ENCODE measurements around the gene CYTH1. TPM values are rescaled to one million over a fixed set of nuclear protein-coding genes. Genes with fewer than 3 reads are reported as not detected.

CYTH1 gene
- total RNA-seq, 2 experiments from 2014 or later, result 521 to 525 TPM

DNA sequence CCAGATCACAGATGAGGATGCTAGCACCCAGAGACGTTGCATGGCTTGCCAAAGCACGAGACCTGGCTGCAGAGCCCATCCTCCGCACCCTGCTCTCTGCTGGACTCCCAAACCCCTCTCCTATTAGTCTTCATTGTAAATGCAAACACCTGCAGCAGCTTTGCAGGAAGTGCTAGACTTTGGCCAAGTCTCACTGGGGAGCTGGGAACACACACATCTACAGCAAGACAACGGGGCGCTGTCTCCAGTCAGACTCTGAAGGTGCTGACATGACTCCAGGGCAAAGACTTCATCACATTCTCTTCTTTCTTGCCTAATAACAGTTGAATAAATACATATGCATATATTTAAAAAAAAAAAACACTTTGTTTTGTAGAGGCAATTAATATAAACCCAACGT, 43.8 kb downstream of the CYTH1 start:
- Histone ChIP-seq H3K9me3 (ENCODE audit: control insufficient read depth in 1 of 2, insufficient read depth in 1 of 2, low read length in 2 of 2) (no peaks in the 10 kb centered on the region), H3K27me3 (ENCODE audit: control insufficient read depth in 1 of 2, insufficient read depth in 2 of 2, low read length in 2 of 2) (no peaks in the 10 kb centered on the region), H3K27ac (ENCODE audit: low read depth in 1 of 2, low read length in 2 of 2) (peak overlapping the region in 1 of 2 donors; percentile 18), H3K4me3 (ENCODE audit: low read length) (no peak overlapping the region), H3K36me3 (ENCODE audit: insufficient read depth, low read length) (peaks cover 27% of the 10 kb centered on the region), H3K4me1 (ENCODE audit: insufficient read depth, low read length) (peaks cover 80% of the 10 kb centered on the region)
- Mint-ChIP-seq H3K4me1 (ENCODE audit: low read depth) (peaks cover 93% of the 10 kb centered on the region), H3K27ac (peak overlapping the region; percentile 90), H3K27me3 (no peaks in the 10 kb centered on the region), H3K36me3 (ENCODE audit: low read depth) (peaks cover 71% of the 10 kb centered on the region), H3K9me3 (no peaks in the 10 kb centered on the region), H3K4me3 (peak overlapping the region; percentile 96)
- ATAC-seq (ENCODE audit: poor library complexity), result no peak
- intact Hi-C loops (cut with DNase I, micrococcal nuclease), result loop anchor here in 1 of 2 experiments (2.0 to 5.0 kb wide), 2 partner anchors 13 to 39 kb away; no protein-coding TSS in a partner anchor
- ChIA-PET POLR2A (interaction anchor here (0.6 to 5.3 kb wide), 3 partner anchors 10 to 81 kb away, joined by 4 to 42 read pairs (median 5); no protein-coding TSS in a partner anchor), CTCF (interaction anchor here (4.2 kb wide), 1 partner anchor 29 kb away, joined by 16 read pairs; no protein-coding TSS in a partner anchor)
- TF ChIP-seq, protein P1, sequence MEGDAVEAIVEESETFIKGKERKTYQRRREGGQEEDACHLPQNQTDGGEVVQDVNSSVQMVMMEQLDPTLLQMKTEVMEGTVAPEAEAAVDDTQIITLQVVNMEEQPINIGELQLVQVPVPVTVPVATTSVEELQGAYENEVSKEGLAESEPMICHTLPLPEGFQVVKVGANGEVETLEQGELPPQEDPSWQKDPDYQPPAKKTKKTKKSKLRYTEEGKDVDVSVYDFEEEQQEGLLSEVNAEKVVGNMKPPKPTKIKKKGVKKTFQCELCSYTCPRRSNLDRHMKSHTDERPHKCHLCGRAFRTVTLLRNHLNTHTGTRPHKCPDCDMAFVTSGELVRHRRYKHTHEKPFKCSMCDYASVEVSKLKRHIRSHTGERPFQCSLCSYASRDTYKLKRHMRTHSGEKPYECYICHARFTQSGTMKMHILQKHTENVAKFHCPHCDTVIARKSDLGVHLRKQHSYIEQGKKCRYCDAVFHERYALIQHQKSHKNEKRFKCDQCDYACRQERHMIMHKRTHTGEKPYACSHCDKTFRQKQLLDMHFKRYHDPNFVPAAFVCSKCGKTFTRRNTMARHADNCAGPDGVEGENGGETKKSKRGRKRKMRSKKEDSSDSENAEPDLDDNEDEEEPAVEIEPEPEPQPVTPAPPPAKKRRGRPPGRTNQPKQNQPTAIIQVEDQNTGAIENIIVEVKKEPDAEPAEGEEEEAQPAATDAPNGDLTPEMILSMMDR (IDR thresholded peaks at IDR 0.05), result no peak
- DNase-seq, result no peak

DNA sequence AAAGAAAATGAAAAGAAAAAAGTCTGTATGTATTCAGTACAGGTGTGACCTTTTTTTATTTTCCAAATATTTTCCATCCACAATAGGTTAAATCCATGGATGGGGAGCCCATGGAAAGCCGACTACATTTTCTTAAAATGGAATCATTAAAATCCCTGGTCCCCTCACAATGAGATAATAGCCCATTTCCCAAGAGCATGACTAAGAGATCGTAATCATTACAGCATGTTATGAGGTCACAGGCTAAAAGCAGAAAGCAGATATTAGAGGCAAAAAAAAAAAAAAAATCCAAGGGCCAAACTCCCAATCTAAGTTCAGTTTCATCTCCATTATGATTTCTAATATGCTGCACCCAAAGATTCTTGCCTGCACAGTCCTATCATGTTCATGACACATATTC, 44.7 kb downstream of the CYTH1 start:
- ChIA-PET CTCF (interaction anchor here (0.7 to 4.2 kb wide), 7 partner anchors 8 to 92 kb away, joined by 3 to 16 read pairs (median 3); no protein-coding TSS in a partner anchor), POLR2A (interaction anchor here (0.5 to 5.3 kb wide), 18 partner anchors 8 to 610 kb away, joined by 3 to 42 read pairs (median 7); partner anchors contain the start of gene CYTH1)
- H3K4me3 ChIP-seq (ENCODE audit: low read length), result peak overlapping the region; percentile 66
- H3K4me1 Mint-ChIP-seq (ENCODE audit: low read depth), result peaks cover 93% of the 10 kb centered on the region
- H3K27ac Mint-ChIP-seq, result peak overlapping the region; percentile 90
- no peaks in the 10 kb centered on the region for H3K9me3 Mint-ChIP-seq
- intact Hi-C loops (cut with DNase I, micrococcal nuclease), result loop anchor here in 1 of 2 experiments (2.0 to 5.0 kb wide), 3 partner anchors 19 to 40 kb away; no protein-coding TSS in a partner anchor
- H3K36me3 Mint-ChIP-seq (ENCODE audit: low read depth), result peaks cover 69% of the 10 kb centered on the region
- TF ChIP-seq, protein P1 (IDR thresholded peaks at IDR 0.05), result no peak
- H3K4me1 ChIP-seq (ENCODE audit: insufficient read depth, low read length), result peaks cover 79% of the 10 kb centered on the region
- peak overlapping the region; percentile 96 for H3K4me3 Mint-ChIP-seq
- H3K27me3 Mint-ChIP-seq, result no peaks in the 10 kb centered on the region
- H3K27ac ChIP-seq (ENCODE audit: low read depth in 1 of 2, low read length in 2 of 2), result peak overlapping the region; percentile 7 to 80
- DNase-seq (peak in 2 of 14 experiments; percentile 63 to 66), ATAC-seq (ENCODE audit: poor library complexity) (no peak)
- H3K36me3 ChIP-seq (ENCODE audit: insufficient read depth, low read length), result peaks cover 23% of the 10 kb centered on the region
- H3K9me3 ChIP-seq (ENCODE audit: control insufficient read depth in 1 of 2, insufficient read depth in 1 of 2, low read length in 2 of 2), result no peaks in the 10 kb centered on the region
- no peaks in the 10 kb centered on the region for H3K27me3 ChIP-seq (ENCODE audit: control insufficient read depth in 1 of 2, insufficient read depth in 2 of 2, low read length in 2 of 2)

DNA sequence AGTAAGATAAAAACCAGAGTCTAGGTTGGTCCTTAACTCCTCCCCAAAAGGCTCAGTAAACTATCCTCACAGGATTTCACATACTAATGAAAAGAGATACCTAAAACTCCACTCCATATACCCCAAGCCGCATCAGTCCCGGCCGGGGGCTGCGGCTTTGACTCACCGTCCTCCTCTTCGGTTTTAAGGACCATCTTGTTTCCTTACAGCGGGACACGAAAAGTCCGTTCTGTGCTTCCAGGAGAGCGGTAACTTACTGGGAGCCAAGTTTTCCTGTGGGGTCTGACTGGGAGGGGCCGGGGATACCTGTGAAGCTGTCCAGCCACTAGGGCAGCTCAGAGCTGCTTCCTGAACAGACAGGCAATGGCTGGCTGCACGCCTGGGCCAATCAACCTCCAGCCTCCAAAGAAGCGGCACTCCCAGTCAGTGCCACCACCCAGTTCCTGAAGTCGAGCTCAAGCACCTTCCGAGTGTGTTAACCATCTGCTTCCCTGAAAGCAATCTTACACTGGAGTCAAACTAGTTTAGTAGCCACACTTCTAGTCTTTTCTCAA, 45.5 kb downstream of the CYTH1 start:
- H3K27me3 Mint-ChIP-seq, result no peaks in the 10 kb centered on the region
- no peaks in the 10 kb centered on the region for H3K27me3 ChIP-seq (ENCODE audit: control insufficient read depth in 1 of 2, insufficient read depth in 2 of 2, low read length in 2 of 2)
- peaks cover 68% of the 10 kb centered on the region for H3K36me3 Mint-ChIP-seq (ENCODE audit: low read depth)
- POLR2A ChIA-PET, result interaction anchor here (0.5 to 5.3 kb wide), 19 partner anchors 8 to 609 kb away, joined by 3 to 42 read pairs (median 6); partner anchors contain the start of gene CYTH1
- DNase-seq (peak; percentile 36 to 89 (median 66)), ATAC-seq (ENCODE audit: poor library complexity) (peak; percentile 86)
- peak overlapping the region; percentile 66 to 80 for H3K27ac ChIP-seq (ENCODE audit: low read depth in 1 of 2, low read length in 2 of 2)
- H3K27ac Mint-ChIP-seq, result peak overlapping the region; percentile 90
- intact Hi-C loops (cut with DNase I, micrococcal nuclease), result loop anchor here in 1 of 2 experiments (1.0 to 5.0 kb wide), 4 partner anchors 9 to 41 kb away; no protein-coding TSS in a partner anchor
- CTCF ChIA-PET, result interaction anchor here (0.7 to 4.2 kb wide), 8 partner anchors 9 to 93 kb away, joined by 3 to 16 read pairs (median 3); no protein-coding TSS in a partner anchor
- TF ChIP-seq, protein P1 (IDR thresholded peaks at IDR 0.05), result peak; percentile 23
- H3K4me3 ChIP-seq (ENCODE audit: low read length), result peak overlapping the region; percentile 66
- no peaks in the 10 kb centered on the region for H3K9me3 ChIP-seq (ENCODE audit: control insufficient read depth in 1 of 2, insufficient read depth in 1 of 2, low read length in 2 of 2)
- H3K9me3 Mint-ChIP-seq, result no peaks in the 10 kb centered on the region
- H3K36me3 ChIP-seq (ENCODE audit: insufficient read depth, low read length), result peaks cover 19% of the 10 kb centered on the region
- H3K4me3 Mint-ChIP-seq, result peak overlapping the region; percentile 96
- H3K4me1 ChIP-seq (ENCODE audit: insufficient read depth, low read length), result peaks cover 79% of the 10 kb centered on the region
- H3K4me1 Mint-ChIP-seq (ENCODE audit: low read depth), result peaks cover 92% of the 10 kb centered on the region

Data from CD4-positive, alpha-beta T cell (primary cell).